ENCODE data around the gene MBTPS1.

The MBTPS1 gene

GRCh38 chr16:84042308-84042878 is 74.3 kb downstream of the MBTPS1 start, which contains the start of gene SLC38A8:
TSS of gene SLC38A8 (minus strand) at chr16:84042795. CDS start at chr16:84042157, 638 bp downstream.
- Histone ChIP-seq H3K4me3 (ENCODE audit: low read length in 2 of 2) (no peak within 1 kb of the TSS), H3K9me3 (ENCODE audit: control insufficient read depth in 2 of 2, low read length in 2 of 2) (no peaks in the 10 kb centered on the region), H3K27me3 (ENCODE audit: control insufficient read depth in 2 of 2, insufficient read depth in 2 of 2, low read length in 2 of 2) (peaks cover 9 to 18% of the 10 kb centered on the region in 2 donors), H3K27ac (ENCODE audit: low read depth in 2 of 2, low read length in 2 of 2) (no peak within 1 kb of the TSS), H3K9ac (ENCODE audit: low read depth in 1 of 2, low read length in 2 of 2) (no peak within 1 kb of the TSS), H3K4me1 (ENCODE audit: control insufficient read depth in 2 of 2, insufficient read depth in 2 of 2, low read length in 2 of 2) (no peaks in the 10 kb centered on the region), H3K36me3 (ENCODE audit: control insufficient read depth in 2 of 2, insufficient read depth in 2 of 2, low read length in 2 of 2) (no peaks in the 10 kb centered on the region)

GRCh38 chr16:84041881-84042280 is 74.9 kb downstream of the MBTPS1 start:
- Histone ChIP-seq H3K27ac (ENCODE audit: low read depth in 2 of 2, low read length in 2 of 2) (no peak overlapping the region), H3K9me3 (ENCODE audit: control insufficient read depth in 2 of 2, low read length in 2 of 2) (no peaks in the 10 kb centered on the region), H3K27me3 (ENCODE audit: control insufficient read depth in 2 of 2, insufficient read depth in 2 of 2, low read length in 2 of 2) (peaks cover 9 to 18% of the 10 kb centered on the region in 2 donors), H3K4me3 (ENCODE audit: low read length in 2 of 2) (no peak overlapping the region), H3K36me3 (ENCODE audit: control insufficient read depth in 2 of 2, insufficient read depth in 2 of 2, low read length in 2 of 2) (no peaks in the 10 kb centered on the region), H3K4me1 (ENCODE audit: control insufficient read depth in 2 of 2, insufficient read depth in 2 of 2, low read length in 2 of 2) (no peaks in the 10 kb centered on the region), H3K9ac (ENCODE audit: low read depth in 1 of 2, low read length in 2 of 2) (no peak overlapping the region)

GRCh38 chr16:84040823-84041820 is 75.6 kb downstream of the MBTPS1 start:
- Histone ChIP-seq H3K9me3 (ENCODE audit: control insufficient read depth in 2 of 2, low read length in 2 of 2) (no peaks in the 10 kb centered on the region), H3K4me3 (ENCODE audit: low read length in 2 of 2) (no peak overlapping the region), H3K4me1 (ENCODE audit: control insufficient read depth in 2 of 2, insufficient read depth in 2 of 2, low read length in 2 of 2) (no peaks in the 10 kb centered on the region), H3K27me3 (ENCODE audit: control insufficient read depth in 2 of 2, insufficient read depth in 2 of 2, low read length in 2 of 2) (peaks cover 9 to 18% of the 10 kb centered on the region in 2 donors), H3K36me3 (ENCODE audit: control insufficient read depth in 2 of 2, insufficient read depth in 2 of 2, low read length in 2 of 2) (no peaks in the 10 kb centered on the region), H3K9ac (ENCODE audit: low read depth in 1 of 2, low read length in 2 of 2) (no peak overlapping the region), H3K27ac (ENCODE audit: low read depth in 2 of 2, low read length in 2 of 2) (no peak overlapping the region)

GRCh38 chr16:84040226-84040822 is 76.4 kb downstream of the MBTPS1 start:
- Histone ChIP-seq H3K9me3 (ENCODE audit: control insufficient read depth in 2 of 2, low read length in 2 of 2) (no peaks in the 10 kb centered on the region), H3K27me3 (ENCODE audit: control insufficient read depth in 2 of 2, insufficient read depth in 2 of 2, low read length in 2 of 2) (peaks cover 9 to 18% of the 10 kb centered on the region in 2 donors), H3K4me3 (ENCODE audit: low read length in 2 of 2) (no peak overlapping the region), H3K36me3 (ENCODE audit: control insufficient read depth in 2 of 2, insufficient read depth in 2 of 2, low read length in 2 of 2) (no peaks in the 10 kb centered on the region), H3K27ac (ENCODE audit: low read depth in 2 of 2, low read length in 2 of 2) (no peak overlapping the region), H3K9ac (ENCODE audit: low read depth in 1 of 2, low read length in 2 of 2) (no peak overlapping the region), H3K4me1 (ENCODE audit: control insufficient read depth in 2 of 2, insufficient read depth in 2 of 2, low read length in 2 of 2) (no peaks in the 10 kb centered on the region)

- Histone ChIP-seq H3K27ac (ENCODE audit: low read depth in 2 of 2, low read length in 2 of 2) (no peak overlapping the region), H3K4me3 (ENCODE audit: low read length in 2 of 2) (no peak overlapping the region), H3K27me3 (ENCODE audit: control insufficient read depth in 2 of 2, insufficient read depth in 2 of 2, low read length in 2 of 2) (peaks cover 9 to 16% of the 10 kb centered on the region in 2 donors), H3K36me3 (ENCODE audit: control insufficient read depth in 2 of 2, insufficient read depth in 2 of 2, low read length in 2 of 2) (no peaks in the 10 kb centered on the region), H3K9me3 (ENCODE audit: control insufficient read depth in 2 of 2, low read length in 2 of 2) (no peaks in the 10 kb centered on the region), H3K9ac (ENCODE audit: low read depth in 1 of 2, low read length in 2 of 2) (no peak overlapping the region), H3K4me1 (ENCODE audit: control insufficient read depth in 2 of 2, insufficient read depth in 2 of 2, low read length in 2 of 2) (no peaks in the 10 kb centered on the region)
These were observed 77.0 kb downstream of the MBTPS1 start for GRCh38 chr16:84039696-84040095.

GRCh38 chr16:84038469-84038868 is 78.3 kb downstream of the MBTPS1 start:
- Histone ChIP-seq H3K36me3 (ENCODE audit: control insufficient read depth in 2 of 2, insufficient read depth in 2 of 2, low read length in 2 of 2) (no peaks in the 10 kb centered on the region), H3K27me3 (ENCODE audit: control insufficient read depth in 2 of 2, insufficient read depth in 2 of 2, low read length in 2 of 2) (peaks cover 4 to 7% of the 10 kb centered on the region in 2 donors), H3K9me3 (ENCODE audit: control insufficient read depth in 2 of 2, low read length in 2 of 2) (no peaks in the 10 kb centered on the region), H3K4me1 (ENCODE audit: control insufficient read depth in 2 of 2, insufficient read depth in 2 of 2, low read length in 2 of 2) (no peaks in the 10 kb centered on the region), H3K9ac (ENCODE audit: low read depth in 1 of 2, low read length in 2 of 2) (no peak overlapping the region), H3K27ac (ENCODE audit: low read depth in 2 of 2, low read length in 2 of 2) (no peak overlapping the region), H3K4me3 (ENCODE audit: low read length in 2 of 2) (no peak overlapping the region)

GRCh38 chr16:84036982-84037425 is 79.7 kb downstream of the MBTPS1 start:
- H3K9me3 ChIP-seq (ENCODE audit: control insufficient read depth in 2 of 2, low read length in 2 of 2) = no peaks in the 10 kb centered on the region
- peaks cover 0 to 3% of the 10 kb centered on the region in 2 donors for H3K27me3 ChIP-seq (ENCODE audit: control insufficient read depth in 2 of 2, insufficient read depth in 2 of 2, low read length in 2 of 2)
- no peak overlapping the region for H3K9ac ChIP-seq (ENCODE audit: low read depth in 1 of 2, low read length in 2 of 2)
- no peaks in the 10 kb centered on the region for H3K36me3 ChIP-seq (ENCODE audit: control insufficient read depth in 2 of 2, insufficient read depth in 2 of 2, low read length in 2 of 2)
- H3K4me1 ChIP-seq (ENCODE audit: control insufficient read depth in 2 of 2, insufficient read depth in 2 of 2, low read length in 2 of 2) = no peaks in the 10 kb centered on the region
- no peak overlapping the region for H3K4me3 ChIP-seq (ENCODE audit: low read length in 2 of 2)
- no peak overlapping the region for H3K27ac ChIP-seq (ENCODE audit: low read depth in 2 of 2, low read length in 2 of 2)

GRCh38 chr16:84036131-84036530 is 80.6 kb downstream of the MBTPS1 start:
- H3K27ac ChIP-seq (ENCODE audit: low read depth in 2 of 2, low read length in 2 of 2) = no peak overlapping the region
- no peaks in the 10 kb centered on the region for H3K36me3 ChIP-seq (ENCODE audit: control insufficient read depth in 2 of 2, insufficient read depth in 2 of 2, low read length in 2 of 2)
- H3K4me1 ChIP-seq (ENCODE audit: control insufficient read depth in 2 of 2, insufficient read depth in 2 of 2, low read length in 2 of 2) = no peaks in the 10 kb centered on the region
- H3K4me3 ChIP-seq (ENCODE audit: low read length in 2 of 2) = no peak overlapping the region
- H3K9me3 ChIP-seq (ENCODE audit: control insufficient read depth in 2 of 2, low read length in 2 of 2) = no peaks in the 10 kb centered on the region
- H3K27me3 ChIP-seq (ENCODE audit: control insufficient read depth in 2 of 2, insufficient read depth in 2 of 2, low read length in 2 of 2) = no peaks in the 10 kb centered on the region
- no peak overlapping the region for H3K9ac ChIP-seq (ENCODE audit: low read depth in 1 of 2, low read length in 2 of 2)

- H3K9me3 ChIP-seq (ENCODE audit: control insufficient read depth in 2 of 2, low read length in 2 of 2) = no peaks in the 10 kb centered on the region
- H3K9ac ChIP-seq (ENCODE audit: low read depth in 1 of 2, low read length in 2 of 2) = no peak overlapping the region
- no peaks in the 10 kb centered on the region for H3K4me1 ChIP-seq (ENCODE audit: control insufficient read depth in 2 of 2, insufficient read depth in 2 of 2, low read length in 2 of 2)
- H3K27me3 ChIP-seq (ENCODE audit: control insufficient read depth in 2 of 2, insufficient read depth in 2 of 2, low read length in 2 of 2) = peaks cover 0 to 4% of the 10 kb centered on the region in 2 donors
- no peak overlapping the region for H3K4me3 ChIP-seq (ENCODE audit: low read length in 2 of 2)
- no peak overlapping the region for H3K27ac ChIP-seq (ENCODE audit: low read depth in 2 of 2, low read length in 2 of 2)
- no peaks in the 10 kb centered on the region for H3K36me3 ChIP-seq (ENCODE audit: control insufficient read depth in 2 of 2, insufficient read depth in 2 of 2, low read length in 2 of 2)
These were observed 82.2 kb downstream of the MBTPS1 start for GRCh38 chr16:84034516-84034915.

Measured in mucosa of rectum (tissue), 2 donors.